ENCODE results near the gene COL25A1. TPM values are rescaled to one million over a fixed set of nuclear protein-coding genes. Genes with fewer than 3 reads are reported as not detected.

Gene COL25A1
- total RNA-seq, 2 donors from 2014 or later, result 0.29 TPM; not detected in 1

DNA sequence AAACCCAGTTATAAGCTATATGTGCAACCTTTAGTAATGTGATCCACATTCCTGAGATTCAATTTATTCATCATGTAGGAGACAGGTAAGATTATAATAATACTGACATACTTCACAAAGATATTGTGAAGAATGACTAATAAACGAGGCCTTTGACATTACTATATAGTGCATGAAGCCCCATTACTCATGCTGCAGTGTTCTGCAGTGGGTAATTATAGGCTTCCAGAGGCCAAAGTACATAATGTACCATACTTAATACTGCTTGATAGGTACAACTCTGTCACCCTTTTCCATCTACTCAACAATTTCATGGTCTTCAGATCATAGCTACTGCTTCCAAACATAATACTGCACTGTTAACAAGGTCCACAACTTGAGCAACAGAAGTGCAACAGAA lies 68.9 kb downstream of the COL25A1 start:
- intact Hi-C loops (cut with DNase I), result no loop called here
- TF ChIP-seq, protein P1, sequence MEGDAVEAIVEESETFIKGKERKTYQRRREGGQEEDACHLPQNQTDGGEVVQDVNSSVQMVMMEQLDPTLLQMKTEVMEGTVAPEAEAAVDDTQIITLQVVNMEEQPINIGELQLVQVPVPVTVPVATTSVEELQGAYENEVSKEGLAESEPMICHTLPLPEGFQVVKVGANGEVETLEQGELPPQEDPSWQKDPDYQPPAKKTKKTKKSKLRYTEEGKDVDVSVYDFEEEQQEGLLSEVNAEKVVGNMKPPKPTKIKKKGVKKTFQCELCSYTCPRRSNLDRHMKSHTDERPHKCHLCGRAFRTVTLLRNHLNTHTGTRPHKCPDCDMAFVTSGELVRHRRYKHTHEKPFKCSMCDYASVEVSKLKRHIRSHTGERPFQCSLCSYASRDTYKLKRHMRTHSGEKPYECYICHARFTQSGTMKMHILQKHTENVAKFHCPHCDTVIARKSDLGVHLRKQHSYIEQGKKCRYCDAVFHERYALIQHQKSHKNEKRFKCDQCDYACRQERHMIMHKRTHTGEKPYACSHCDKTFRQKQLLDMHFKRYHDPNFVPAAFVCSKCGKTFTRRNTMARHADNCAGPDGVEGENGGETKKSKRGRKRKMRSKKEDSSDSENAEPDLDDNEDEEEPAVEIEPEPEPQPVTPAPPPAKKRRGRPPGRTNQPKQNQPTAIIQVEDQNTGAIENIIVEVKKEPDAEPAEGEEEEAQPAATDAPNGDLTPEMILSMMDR (IDR thresholded peaks at IDR 0.05), result no peak
- no peak overlapping the region for H3K9ac ChIP-seq (ENCODE audit: low read depth in 2 of 2, low read length in 2 of 2)
- H3K27me3 ChIP-seq, result no peaks in the 10 kb centered on the region
- H3K27ac ChIP-seq, result no peak overlapping the region
- no peak for DNase-seq
- H3K4me1 ChIP-seq, result no peaks in the 10 kb centered on the region
- H3K4me3 ChIP-seq, result no peak overlapping the region
- H3K9me3 ChIP-seq, result no peaks in the 10 kb centered on the region
- no peaks in the 10 kb centered on the region for H3K36me3 ChIP-seq

DNA sequence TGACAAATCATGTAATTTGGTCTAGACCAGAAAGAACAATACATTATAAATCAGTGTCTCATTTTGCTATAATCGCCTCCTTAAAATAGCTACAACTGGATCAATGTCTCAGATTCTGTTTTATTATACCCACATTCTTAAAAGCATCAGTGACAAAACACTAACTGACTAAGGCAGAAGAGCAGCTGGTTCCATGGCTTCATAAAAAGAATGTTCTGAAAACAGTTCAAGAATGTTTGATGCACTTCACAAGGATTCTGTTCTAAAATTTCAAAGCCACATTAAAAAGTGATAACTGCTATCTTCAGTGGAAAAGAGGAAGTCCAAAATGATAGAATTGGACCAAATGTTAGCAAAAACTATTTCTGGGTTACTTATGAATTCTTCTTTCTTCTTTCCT lies 69.8 kb downstream of the COL25A1 start:
- H3K36me3 ChIP-seq, result no peaks in the 10 kb centered on the region
- no peak overlapping the region for H3K4me3 ChIP-seq
- TF ChIP-seq, protein P1 (IDR thresholded peaks at IDR 0.05), result no peak
- no peaks in the 10 kb centered on the region for H3K27me3 ChIP-seq
- no peaks in the 10 kb centered on the region for H3K4me1 ChIP-seq
- H3K27ac ChIP-seq, result no peak overlapping the region
- no peak for DNase-seq
- intact Hi-C loops (cut with DNase I), result no loop called here
- no peak overlapping the region for H3K9ac ChIP-seq (ENCODE audit: low read depth in 2 of 2, low read length in 2 of 2)
- no peaks in the 10 kb centered on the region for H3K9me3 ChIP-seq

DNA sequence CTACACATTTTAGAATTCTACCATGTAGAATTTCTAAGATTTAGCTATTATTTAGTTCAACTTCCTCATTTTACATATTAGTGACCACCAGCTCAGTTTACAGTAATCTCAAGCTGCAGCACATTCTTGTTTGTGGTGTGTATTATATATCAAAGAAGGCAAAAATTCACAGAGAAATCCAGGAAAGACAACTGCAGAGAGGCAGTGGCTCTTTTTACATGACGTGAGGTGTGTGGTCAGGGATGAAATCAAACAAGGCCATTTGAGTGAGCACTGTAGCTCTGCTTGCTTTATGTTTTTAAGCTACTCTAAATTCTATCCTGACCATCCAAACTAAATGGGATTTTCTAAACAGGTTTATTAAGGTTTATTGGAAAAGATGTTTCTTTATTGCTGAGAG lies 71.1 kb downstream of the COL25A1 start:
- DNase-seq, result no peak
- H3K27me3 ChIP-seq, result no peaks in the 10 kb centered on the region
- no peaks in the 10 kb centered on the region for H3K36me3 ChIP-seq
- H3K4me1 ChIP-seq, result no peaks in the 10 kb centered on the region
- no peak overlapping the region for H3K4me3 ChIP-seq
- H3K9me3 ChIP-seq, result no peaks in the 10 kb centered on the region
- TF ChIP-seq, protein P1 (IDR thresholded peaks at IDR 0.05), result no peak
- intact Hi-C loops (cut with DNase I), result no loop called here
- no peak overlapping the region for H3K27ac ChIP-seq
- no peak overlapping the region for H3K9ac ChIP-seq (ENCODE audit: low read depth in 2 of 2, low read length in 2 of 2)

DNA sequence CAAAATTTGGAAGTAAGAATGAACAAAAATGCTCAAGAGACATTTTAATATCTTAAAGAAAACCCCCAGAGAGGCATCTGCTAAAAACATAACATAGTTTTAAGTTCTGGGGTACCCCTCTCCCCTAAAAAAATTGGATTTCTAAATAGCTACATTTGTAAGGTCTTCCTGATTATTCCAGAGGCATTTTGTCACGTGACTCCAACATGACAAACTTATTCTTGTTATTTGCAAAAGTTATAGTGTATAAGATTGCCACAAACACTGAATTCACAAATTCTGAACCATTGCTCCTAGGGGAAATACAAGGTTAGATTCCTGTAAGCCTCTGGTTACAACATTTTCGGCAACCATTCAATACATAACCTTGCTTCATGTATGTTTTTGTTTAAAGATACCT lies 73.4 kb downstream of the COL25A1 start:
- Histone ChIP-seq H3K27ac (no peak overlapping the region), H3K27me3 (no peaks in the 10 kb centered on the region), H3K36me3 (no peaks in the 10 kb centered on the region), H3K9me3 (no peaks in the 10 kb centered on the region), H3K4me3 (no peak overlapping the region), H3K9ac (ENCODE audit: low read depth in 2 of 2, low read length in 2 of 2) (no peak overlapping the region), H3K4me1 (no peaks in the 10 kb centered on the region)
- intact Hi-C loops (cut with DNase I), result no loop called here
- TF ChIP-seq, protein P1 (IDR thresholded peaks at IDR 0.05), result no peak
- DNase-seq, result no peak

DNA sequence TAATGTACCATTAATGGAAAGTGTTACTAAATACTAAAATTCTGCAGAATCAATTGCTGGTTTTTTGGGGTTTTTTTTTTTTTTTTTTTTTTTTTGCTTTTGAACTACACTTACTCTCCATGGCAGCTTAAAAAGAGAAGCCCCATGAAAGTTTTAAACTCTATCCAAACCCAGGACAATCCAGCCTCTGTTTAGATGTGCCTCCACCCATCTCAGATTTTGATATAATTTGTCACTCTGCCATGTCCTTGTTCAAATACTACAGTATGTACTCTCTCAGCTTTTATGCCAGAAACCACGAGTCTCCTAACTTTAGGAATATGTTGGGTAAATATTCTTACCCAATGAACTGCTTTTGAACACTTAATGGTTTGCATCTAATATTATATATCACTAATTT lies 84.2 kb downstream of the COL25A1 start:
- TF ChIP-seq, protein P1 (IDR thresholded peaks at IDR 0.05), result no peak
- Histone ChIP-seq H3K9me3 (no peaks in the 10 kb centered on the region), H3K4me1 (no peaks in the 10 kb centered on the region), H3K9ac (ENCODE audit: low read depth in 2 of 2, low read length in 2 of 2) (no peak overlapping the region), H3K4me3 (no peak overlapping the region), H3K36me3 (no peaks in the 10 kb centered on the region), H3K27ac (no peak overlapping the region), H3K27me3 (no peaks in the 10 kb centered on the region)
- intact Hi-C loops (cut with DNase I), result no loop called here
- no peak for DNase-seq
